IPS-NIHi7 (cell line): ENCODE data around the gene ADI1.
"Not testable (repeated sequence)": the region's sequence is repeated elsewhere in the genome, so short reads cannot be mapped to it uniquely, and the experiment has no call there.

Source experiments
- DNase-seq: peaks from one replicate; pipeline ENCODE4 v3.0.0; 2012; ENCODE audit warnings: mixed read lengths; ENCODE audit errors: extremely low spot score

The ADI1 gene

GRCh38 chr2:3463186-3463835 is 56.0 kb downstream of the ADI1 start:
- DNase-seq: no peak

- DNase-seq: no peak
Measured at GRCh38 chr2:3462493-3463104, 56.7 kb downstream of the ADI1 start.

- DNase-seq: peak; percentile 48
Measured at GRCh38 chr2:3461801-3462492, 57.4 kb downstream of the ADI1 start.

GRCh38 chr2:3460831-3461800 is 58.2 kb downstream of the ADI1 start:
- DNase-seq: no peak

- DNase-seq: no peak
Measured at GRCh38 chr2:3460156-3460555, 59.2 kb downstream of the ADI1 start.

GRCh38 chr2:3459185-3460015 is 59.9 kb downstream of the ADI1 start:
- no peak for DNase-seq

GRCh38 chr2:3458396-3459184 is 60.7 kb downstream of the ADI1 start:
- DNase-seq: no peak

GRCh38 chr2:3457524-3458395 is 61.6 kb downstream of the ADI1 start:
- DNase-seq: no peak

- no peak for DNase-seq
Measured at GRCh38 chr2:3456125-3456524, 63.2 kb downstream of the ADI1 start.

- DNase-seq: no peak
Measured at GRCh38 chr2:3454802-3455201, 64.5 kb downstream of the ADI1 start.

GRCh38 chr2:3454005-3454404 is 65.3 kb downstream of the ADI1 start:
- not testable (repeated sequence) for DNase-seq

GRCh38 chr2:3453190-3453999 is 65.9 kb downstream of the ADI1 start:
- no peak for DNase-seq

- DNase-seq: no peak
Measured at GRCh38 chr2:3451926-3452671, 67.2 kb downstream of the ADI1 start.

- DNase-seq: no peak
Measured at GRCh38 chr2:3451169-3451568, 68.2 kb downstream of the ADI1 start.

- no peak for DNase-seq
Measured at GRCh38 chr2:3450385-3451010, 68.8 kb downstream of the ADI1 start.

GRCh38 chr2:3449936-3450335 is 69.4 kb downstream of the ADI1 start:
- DNase-seq: no peak

- DNase-seq: no peak
Measured at GRCh38 chr2:3449086-3449485, 70.2 kb downstream of the ADI1 start.
